ENCODE measurements around the gene SFTPB.

GRCh38 chr2:85668009-85668856 lies at the start of gene SFTPB:
- TF ChIP-seq EZH2phosphoT487 (IDR thresholded peaks at IDR 0.05; ENCODE audit: borderline replicate concordance, low read depth, low read length): no peak
- TF ChIP-seq, protein P1, sequence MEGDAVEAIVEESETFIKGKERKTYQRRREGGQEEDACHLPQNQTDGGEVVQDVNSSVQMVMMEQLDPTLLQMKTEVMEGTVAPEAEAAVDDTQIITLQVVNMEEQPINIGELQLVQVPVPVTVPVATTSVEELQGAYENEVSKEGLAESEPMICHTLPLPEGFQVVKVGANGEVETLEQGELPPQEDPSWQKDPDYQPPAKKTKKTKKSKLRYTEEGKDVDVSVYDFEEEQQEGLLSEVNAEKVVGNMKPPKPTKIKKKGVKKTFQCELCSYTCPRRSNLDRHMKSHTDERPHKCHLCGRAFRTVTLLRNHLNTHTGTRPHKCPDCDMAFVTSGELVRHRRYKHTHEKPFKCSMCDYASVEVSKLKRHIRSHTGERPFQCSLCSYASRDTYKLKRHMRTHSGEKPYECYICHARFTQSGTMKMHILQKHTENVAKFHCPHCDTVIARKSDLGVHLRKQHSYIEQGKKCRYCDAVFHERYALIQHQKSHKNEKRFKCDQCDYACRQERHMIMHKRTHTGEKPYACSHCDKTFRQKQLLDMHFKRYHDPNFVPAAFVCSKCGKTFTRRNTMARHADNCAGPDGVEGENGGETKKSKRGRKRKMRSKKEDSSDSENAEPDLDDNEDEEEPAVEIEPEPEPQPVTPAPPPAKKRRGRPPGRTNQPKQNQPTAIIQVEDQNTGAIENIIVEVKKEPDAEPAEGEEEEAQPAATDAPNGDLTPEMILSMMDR (conservative IDR thresholded peaks at IDR 0.05; ENCODE audit: low read length): no peak
